Chondrocyte (in vitro differentiated cells): ENCODE results near the gene HTR7. TPM values are rescaled to one million over a fixed set of nuclear protein-coding genes. Genes with fewer than 3 reads are reported as not detected.

Experiments
- DNase-seq: peaks from one replicate; pipeline ENCODE4 v3.0.0; 2021; ENCODE audit warnings: mixed read lengths, low spot score
- H3K27ac Mint-ChIP-seq: one replicate; pipeline ENCODE4 v1.8.0; 2021; ENCODE audit warnings: mild to moderate bottlenecking, moderate library complexity, mixed read lengths; ENCODE audit not compliant: unreplicated experiment
- H3K27me3 Mint-ChIP-seq: 2 replicates; pipeline ENCODE4 v1.8.0; 2021; ENCODE audit warnings: low read depth, mixed read lengths
- H3K36me3 Mint-ChIP-seq: 2 replicates; pipeline ENCODE4 v1.8.0; 2021; ENCODE audit warnings: low read depth, mixed read lengths
- H3K4me1 Mint-ChIP-seq: 2 replicates; pipeline ENCODE4 v1.8.0; 2021; ENCODE audit warnings: low read depth, mild to moderate bottlenecking, mixed read lengths
- H3K4me3 Mint-ChIP-seq: one replicate; pipeline ENCODE4 v1.8.0; 2021; ENCODE audit warnings: mild to moderate bottlenecking, moderate library complexity, mixed read lengths; ENCODE audit not compliant: unreplicated experiment
- H3K9me3 Mint-ChIP-seq: 2 replicates; pipeline ENCODE4 v1.8.0; 2021; ENCODE audit warnings: low read depth, mixed read lengths
- total RNA-seq: library from RNA; stranded (reverse); gene quantifications from 3 replicates; pipeline ENCODE4 v1.2.1, GENCODE V29; 2021
- TF ChIP-seq, protein P1 (sequence below): fragments of 200-600 bp; sonication (generic); IDR thresholded peaks from 2 replicates; pipeline ENCODE4 v1.5.0; 2021; ENCODE audit warnings: antibody characterized with exemption, mild to moderate bottlenecking, moderate library complexity

Gene HTR7
- total RNA-seq, 1 donor from 2014 or later: 0.32 TPM

- Mint-ChIP-seq H3K27me3 (peaks cover 24% of the 10 kb centered on the region), H3K36me3 (no peaks in the 10 kb centered on the region), H3K4me1 (no peaks in the 10 kb centered on the region), H3K9me3 (no peaks in the 10 kb centered on the region), H3K27ac (no peak overlapping the region), H3K4me3 (no peak overlapping the region)
- TF ChIP-seq, protein P1, sequence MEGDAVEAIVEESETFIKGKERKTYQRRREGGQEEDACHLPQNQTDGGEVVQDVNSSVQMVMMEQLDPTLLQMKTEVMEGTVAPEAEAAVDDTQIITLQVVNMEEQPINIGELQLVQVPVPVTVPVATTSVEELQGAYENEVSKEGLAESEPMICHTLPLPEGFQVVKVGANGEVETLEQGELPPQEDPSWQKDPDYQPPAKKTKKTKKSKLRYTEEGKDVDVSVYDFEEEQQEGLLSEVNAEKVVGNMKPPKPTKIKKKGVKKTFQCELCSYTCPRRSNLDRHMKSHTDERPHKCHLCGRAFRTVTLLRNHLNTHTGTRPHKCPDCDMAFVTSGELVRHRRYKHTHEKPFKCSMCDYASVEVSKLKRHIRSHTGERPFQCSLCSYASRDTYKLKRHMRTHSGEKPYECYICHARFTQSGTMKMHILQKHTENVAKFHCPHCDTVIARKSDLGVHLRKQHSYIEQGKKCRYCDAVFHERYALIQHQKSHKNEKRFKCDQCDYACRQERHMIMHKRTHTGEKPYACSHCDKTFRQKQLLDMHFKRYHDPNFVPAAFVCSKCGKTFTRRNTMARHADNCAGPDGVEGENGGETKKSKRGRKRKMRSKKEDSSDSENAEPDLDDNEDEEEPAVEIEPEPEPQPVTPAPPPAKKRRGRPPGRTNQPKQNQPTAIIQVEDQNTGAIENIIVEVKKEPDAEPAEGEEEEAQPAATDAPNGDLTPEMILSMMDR: no peak
- no peak for DNase-seq
Observed at GRCh38 chr10:90734415-90734814, 123.4 kb downstream of the HTR7 start.

- Mint-ChIP-seq H3K36me3 (no peaks in the 10 kb centered on the region), H3K4me1 (no peaks in the 10 kb centered on the region), H3K27ac (no peak overlapping the region), H3K9me3 (no peaks in the 10 kb centered on the region), H3K4me3 (no peak overlapping the region), H3K27me3 (peaks cover 23% of the 10 kb centered on the region)
- TF ChIP-seq, protein P1: no peak
- DNase-seq: no peak
Observed at GRCh38 chr10:90732581-90732980, 125.3 kb downstream of the HTR7 start.

DNA sequence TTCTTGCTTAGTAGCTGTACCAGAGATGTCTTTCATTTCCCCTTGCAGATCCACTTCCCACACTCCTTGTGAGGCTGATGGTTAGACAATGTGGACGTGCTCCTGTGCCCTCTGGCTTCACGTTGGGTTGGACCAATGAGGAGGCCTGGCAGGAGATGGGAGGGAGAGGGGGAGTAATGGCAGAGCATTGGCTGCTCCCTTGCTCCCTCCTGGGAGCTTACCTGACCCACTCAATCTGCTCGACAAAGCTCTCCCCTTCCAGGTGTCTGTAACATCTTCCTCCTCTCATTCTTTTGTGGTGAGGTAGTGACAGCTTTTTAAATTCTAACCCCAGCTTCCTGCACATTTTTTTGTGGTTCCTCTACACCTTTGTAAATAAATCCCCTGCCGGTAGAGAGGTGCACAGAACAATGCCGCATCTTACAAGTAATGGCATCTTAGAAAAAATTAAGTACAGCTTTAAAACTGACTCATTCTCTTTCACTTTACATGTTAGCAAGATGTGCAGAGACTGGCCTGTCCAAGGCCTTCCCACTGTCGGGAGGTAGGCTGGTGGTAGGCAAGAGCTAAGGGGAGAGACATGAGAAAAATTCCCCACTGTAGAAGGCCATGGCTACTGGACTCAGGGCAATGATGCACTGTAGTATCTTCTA lies 134.3 kb downstream of the HTR7 start:
- Mint-ChIP-seq H3K27ac (no peak overlapping the region), H3K4me3 (no peak overlapping the region), H3K27me3 (peaks cover 14% of the 10 kb centered on the region), H3K9me3 (no peaks in the 10 kb centered on the region), H3K4me1 (no peaks in the 10 kb centered on the region), H3K36me3 (no peaks in the 10 kb centered on the region)
- DNase-seq: no peak
- TF ChIP-seq, protein P1: no peak

GRCh38 chr10:90722832-90723231 lies 135.0 kb downstream of the HTR7 start:
- Mint-ChIP-seq H3K27ac (no peak overlapping the region), H3K4me1 (no peaks in the 10 kb centered on the region), H3K36me3 (no peaks in the 10 kb centered on the region), H3K27me3 (peaks cover 18% of the 10 kb centered on the region), H3K4me3 (no peak overlapping the region), H3K9me3 (no peaks in the 10 kb centered on the region)
- TF ChIP-seq, protein P1: no peak
- DNase-seq: no peak

GRCh38 chr10:90718182-90718581 lies 139.7 kb downstream of the HTR7 start:
- Mint-ChIP-seq H3K4me3 (no peak overlapping the region), H3K36me3 (no peaks in the 10 kb centered on the region), H3K9me3 (no peaks in the 10 kb centered on the region), H3K27ac (no peak overlapping the region), H3K27me3 (peaks cover 5% of the 10 kb centered on the region), H3K4me1 (no peaks in the 10 kb centered on the region)
- TF ChIP-seq, protein P1: peak; percentile 58
- no peak for DNase-seq
